Breast epithelium (tissue), 3 donors: Measurements from ENCODE around the gene ROR1.

ENCODE experiments used
- POLR2A ChIP-seq: fragments of 450-650 bp; IDR thresholded peaks from one replicate; pipeline ENCODE4 v1.6.1; 2016; ENCODE audit warnings: antibody characterized with exemption, mild to moderate bottlenecking, moderate library complexity
- TF ChIP-seq, protein P1 (sequence below), 3 donors: fragments of 450-650 bp; IDR thresholded peaks; one replicate each; pipeline ENCODE4 v1.5.1; 2016 to 2017; ENCODE audit warnings: antibody characterized with exemption in 3 of 3, mild to moderate bottlenecking in 3 of 3, moderate library complexity in 3 of 3

DNA sequence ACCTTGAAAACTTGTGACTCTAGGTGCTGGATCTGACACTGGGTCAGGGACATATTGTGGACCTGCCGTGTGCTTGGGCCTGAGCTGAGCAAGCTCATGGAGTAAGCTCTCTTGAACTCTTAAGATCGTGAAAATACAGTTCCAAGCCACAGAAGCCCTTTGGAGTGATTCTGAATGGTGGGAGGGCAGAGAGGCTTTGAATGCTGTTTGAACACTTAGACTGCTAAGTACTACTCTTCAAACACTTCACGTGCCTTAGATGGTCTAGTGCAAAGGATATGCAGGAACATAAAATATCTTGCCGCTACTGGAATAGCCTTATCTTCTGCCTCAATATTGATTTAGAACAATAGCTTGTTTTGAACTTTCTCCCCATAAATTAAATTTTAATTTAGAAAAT is 21.6 kb downstream of the ROR1 start:
- TF ChIP-seq, protein P1, sequence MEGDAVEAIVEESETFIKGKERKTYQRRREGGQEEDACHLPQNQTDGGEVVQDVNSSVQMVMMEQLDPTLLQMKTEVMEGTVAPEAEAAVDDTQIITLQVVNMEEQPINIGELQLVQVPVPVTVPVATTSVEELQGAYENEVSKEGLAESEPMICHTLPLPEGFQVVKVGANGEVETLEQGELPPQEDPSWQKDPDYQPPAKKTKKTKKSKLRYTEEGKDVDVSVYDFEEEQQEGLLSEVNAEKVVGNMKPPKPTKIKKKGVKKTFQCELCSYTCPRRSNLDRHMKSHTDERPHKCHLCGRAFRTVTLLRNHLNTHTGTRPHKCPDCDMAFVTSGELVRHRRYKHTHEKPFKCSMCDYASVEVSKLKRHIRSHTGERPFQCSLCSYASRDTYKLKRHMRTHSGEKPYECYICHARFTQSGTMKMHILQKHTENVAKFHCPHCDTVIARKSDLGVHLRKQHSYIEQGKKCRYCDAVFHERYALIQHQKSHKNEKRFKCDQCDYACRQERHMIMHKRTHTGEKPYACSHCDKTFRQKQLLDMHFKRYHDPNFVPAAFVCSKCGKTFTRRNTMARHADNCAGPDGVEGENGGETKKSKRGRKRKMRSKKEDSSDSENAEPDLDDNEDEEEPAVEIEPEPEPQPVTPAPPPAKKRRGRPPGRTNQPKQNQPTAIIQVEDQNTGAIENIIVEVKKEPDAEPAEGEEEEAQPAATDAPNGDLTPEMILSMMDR (IDR thresholded peaks at IDR 0.05) = no peak
- TF ChIP-seq POLR2A = no peak
